ENCODE measurements around the gene TNFRSF8. TPM values are rescaled to one million over a fixed set of nuclear protein-coding genes. Genes with fewer than 3 reads are reported as not detected.

Gene TNFRSF8
- total and polyA plus RNA-seq, 9 of the 15 experiments (the other 6 are each of a cell fraction or from before 2014, with no cell fraction given) = 3.5 to 38.4 (median 17.1) TPM

DNA sequence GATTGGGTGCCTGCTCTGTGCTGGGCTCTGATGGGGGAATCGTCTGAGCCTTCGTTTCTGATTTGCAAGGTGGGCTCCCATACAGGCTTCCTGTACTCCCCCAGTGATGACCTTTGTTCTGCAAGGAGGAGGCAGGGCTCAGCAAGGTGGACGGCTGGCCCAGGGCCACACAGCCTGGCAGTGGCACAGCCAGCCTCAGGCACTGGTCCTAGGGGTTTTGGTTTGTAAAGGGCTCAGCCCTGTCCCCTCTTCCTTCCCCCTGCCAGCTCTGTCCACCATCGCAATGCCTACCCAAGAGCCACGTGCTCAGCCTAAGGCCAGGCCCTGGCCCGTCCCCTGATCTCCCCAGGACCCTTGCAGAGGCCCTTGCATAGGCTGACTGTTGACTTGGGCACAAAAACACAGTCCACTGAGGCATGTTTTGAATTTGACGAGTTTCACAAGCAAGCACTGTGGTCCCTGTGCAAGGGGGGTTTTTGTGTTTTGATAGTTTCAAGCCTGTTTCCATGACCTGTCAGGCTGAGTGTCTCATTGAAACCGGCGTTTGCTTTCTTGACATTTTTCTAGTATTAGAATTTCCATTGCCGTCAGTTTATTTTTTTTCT lies 64.2 kb downstream of the TNFRSF8 start (continued):
- TF ChIP-seq, protein P1, sequence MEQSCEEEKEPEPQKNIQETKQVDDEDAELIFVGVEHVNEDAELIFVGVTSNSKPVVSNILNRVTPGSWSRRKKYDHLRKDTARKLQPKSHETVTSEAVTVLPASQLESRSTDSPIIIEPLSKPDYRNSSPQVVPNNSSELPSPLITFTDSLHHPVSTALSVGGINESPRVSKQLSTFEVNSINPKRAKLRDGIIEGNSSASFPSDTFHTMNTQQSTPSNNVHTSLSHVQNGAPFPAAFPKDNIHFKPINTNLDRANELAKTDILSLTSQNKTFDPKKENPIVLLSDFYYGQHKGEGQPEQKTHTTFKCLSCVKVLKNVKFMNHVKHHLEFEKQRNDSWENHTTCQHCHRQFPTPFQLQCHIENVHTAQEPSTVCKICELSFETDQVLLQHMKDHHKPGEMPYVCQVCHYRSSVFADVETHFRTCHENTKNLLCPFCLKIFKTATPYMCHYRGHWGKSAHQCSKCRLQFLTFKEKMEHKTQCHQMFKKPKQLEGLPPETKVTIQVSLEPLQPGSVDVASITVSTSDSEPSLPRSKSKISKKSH (CRISPR knock-in tag; IDR thresholded peaks at IDR 0.05) = no peak

GRCh38 chr1:12128120-12128519 lies 65.0 kb downstream of the TNFRSF8 start:
- WGBS (ENCODE audit: insufficient coverage, low coverage, missing lambda C conversion rate) = 77% methylated on average over 12 of the region's 15 CpGs

More at GRCh38 chr1:12128120-12128519, 65.0 kb downstream of the TNFRSF8 start:
- no peak for ATAC-seq
- H2AFZ ChIP-seq (ENCODE audit: low read depth, low read length) = no peak overlapping the region
- in situ Hi-C loops (cut with MboI) (loop anchor here (5.0 to 10.0 kb wide), 2 partner anchors 84 to 527 kb away; no protein-coding TSS in a partner anchor), intact Hi-C loops (cut with micrococcal nuclease) (loop anchor here (5.0 to 10.0 kb wide), 2 partner anchors 529 to 647 kb away; partner anchors contain the start of gene PRAMEF12)
- FAIRE-seq = no peak
- H3K79me2 ChIP-seq (ENCODE audit: control insufficient read depth, insufficient read depth, low read length) = no peaks in the 10 kb centered on the region
- H3K27ac ChIP-seq (ENCODE audit: extremely low read depth, low read depth, low read length) = no peak overlapping the region
- peaks cover 35% of the 10 kb centered on the region; the same call in 2 of the 3 replicates for H3K36me3 ChIP-seq (ENCODE audit: control insufficient read depth, insufficient read depth, low read length)
- H3K27me3 ChIP-seq (ENCODE audit: control insufficient read depth in 2 of 2, insufficient read depth in 2 of 2, low read length in 2 of 2) = no peaks in the 10 kb centered on the region
- no peak for TF ChIP-seq SIN3B (IDR thresholded peaks at IDR 0.05; ENCODE audit: low read depth)
- no peak for TF ChIP-seq TRIM24 (IDR thresholded peaks at IDR 0.05)
- TF ChIP-seq FOS (IDR thresholded peaks at IDR 0.05; ENCODE audit: extremely low read depth, insufficient read length) = no peak
- TF ChIP-seq, protein P2, sequence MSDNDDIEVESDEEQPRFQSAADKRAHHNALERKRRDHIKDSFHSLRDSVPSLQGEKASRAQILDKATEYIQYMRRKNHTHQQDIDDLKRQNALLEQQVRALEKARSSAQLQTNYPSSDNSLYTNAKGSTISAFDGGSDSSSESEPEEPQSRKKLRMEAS (CRISPR knock-in tag; IDR thresholded peaks at IDR 0.05) = 0 out of 2 replicates have a peak, but pooled peaks have one; percentile 12
- BruUV-seq (replicated peaks) = no TSS peak
- H3K4me3 ChIP-seq = no peak overlapping the region
- H3K4me2 ChIP-seq (ENCODE audit: insufficient read depth, low read length) = no peak overlapping the region
- H4K20me1 ChIP-seq (replicated peaks; ENCODE audit: control insufficient read depth, insufficient read depth, low read length) = no peaks in the 10 kb centered on the region
- peak overlapping the region in 1 of 2 experiments; percentile 62; a peak in 1 of 4 replicates for H3K9ac ChIP-seq (ENCODE audit: insufficient read depth in 1 of 2, low read depth in 2 of 2, low read length in 2 of 2)
- H3K9me1 ChIP-seq (ENCODE audit: control insufficient read depth, insufficient read depth, low read length) = no peaks in the 10 kb centered on the region
- no peaks in the 10 kb centered on the region for H3K9me3 ChIP-seq (replicated peaks; ENCODE audit: control insufficient read depth, insufficient read depth, low read depth, low read length)
- CTCF ChIA-PET (ENCODE audit: low intra/inter-chr PET ratio) = interaction anchor here (7.5 kb wide), 1 partner anchor 81 kb away, joined by 195 read pairs; no protein-coding TSS in a partner anchor
- peaks cover 7 to 15% of the 10 kb centered on the region in 2 experiments; a peak in 4 of 5 replicates for H3K4me1 ChIP-seq (replicated peaks in 1 of 2; ENCODE audit: control insufficient read depth in 2 of 2, insufficient read depth in 2 of 2, low read length in 2 of 2)
- POLR2A ChIA-PET = interaction anchor here (0.6 kb wide), 1 partner anchor 72 kb away, joined by 3 read pairs; no protein-coding TSS in a partner anchor
- no peak for DNase-seq (ENCODE audit: extremely low read depth in 1 of 4, low spot score in 3 of 4)
